Heart left ventricle (tissue), 13 donors: ENCODE results near the gene APEX2.

Experiments
- CTCF ChIP-seq, 12 donors: fragments of 200-600 bp; sonication (generic) in 4 of 12; IDR thresholded peaks; one replicate each; pipeline versions ENCODE4 v1.5.0 to v1.8.0; 2018 to 2022; ENCODE audit warnings: antibody characterized with exemption in 12 of 12, mild to moderate bottlenecking in 5 of 12
- POLR2A ChIP-seq, 2 donors: fragments of 450-650 bp; IDR thresholded peaks; one replicate each; pipeline ENCODE4 v1.6.1; 2017; ENCODE audit warnings: antibody characterized with exemption in 2 of 2, mild to moderate bottlenecking in 2 of 2, moderate library complexity in 2 of 2
- donor health status: ischemic (EF 13 %, LVEDD 7.1; RV severe dilation, severe dysfunction).
- donor health status: DM: no; HTN: yes; CAD: no.
- donor health status: DM: no; HTN: no; CAD: no.
- donor health status: ischemic (EF 25% LVEDD 6.9; RV normal size, moderate dysfunction).
- donor health status: ischemic (EF 25% LVEDD 5.7; RV mildly dilated, moderate dysfunction).
- donor health status: ischemic (EF 35%, LVEDD 5.7; RV mildly dilated, moderate dysfunction).
- donor health status: nonischemic (EF 11% LVEDD 7.7; RV severe dilation, severe dysfunction).
- donor health status: DM: yes; HTN: yes; CAD: no.
- donor health status: PGD.
- donor health status: ischemic (EF 29% LVEDD 5.4; RV normal size, mild dysfunction).
- donor health status: nonischemic (EF 23%, LVEDD 6.1; RV moderate dilation, normal function).

GRCh38 chrX:55039471-55039870, 39.3 kb downstream of the APEX2 start:
- TF ChIP-seq CTCF (IDR thresholded peaks at IDR 0.05) (no peak), POLR2A (IDR thresholded peaks at IDR 0.05) (no peak)
